SH-SY5Y (cell line): Measurements from ENCODE around the gene PIP5K1B.

Experiments used
- GATA2 ChIP-seq: IDR thresholded peaks from 2 replicates; pipeline ENCODE4 v1.6.1; 2011; ENCODE audit warnings: mild to moderate bottlenecking, low read depth, low read length
- GATA3 ChIP-seq: IDR thresholded peaks from 2 replicates; pipeline ENCODE4 v1.6.1; 2011; ENCODE audit warnings: low read depth, mild to moderate bottlenecking, low read length, moderate library complexity

DNA sequence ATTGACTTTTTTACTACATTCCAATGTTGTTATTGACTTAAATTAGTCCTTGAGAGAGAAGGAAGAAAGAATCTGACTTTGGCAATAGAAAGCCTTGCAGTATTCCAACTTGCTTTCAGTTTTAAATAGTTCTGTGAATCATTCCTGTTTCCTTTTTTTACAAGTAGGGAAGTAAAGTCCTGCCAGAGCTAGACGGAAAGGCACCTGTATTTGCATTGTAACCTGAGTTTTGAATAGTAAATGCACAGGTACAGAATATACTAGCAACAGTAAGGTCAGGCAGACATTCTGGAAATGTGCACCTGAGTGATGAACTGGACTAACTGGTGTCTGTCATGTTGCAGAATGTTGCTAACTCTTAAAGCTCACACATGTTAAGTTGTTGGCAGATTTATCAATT lies 208.0 kb downstream of the PIP5K1B start:
- TF ChIP-seq GATA3: no peak
- TF ChIP-seq GATA2: no peak
